ENCODE data around the gene CRISP2. TPM values are rescaled to one million over a fixed set of nuclear protein-coding genes. Genes with fewer than 3 reads are reported as not detected.

The CRISP2 gene
- total and polyA plus RNA-seq, 9 of the 15 experiments (the other 6 are each of a cell fraction or from before 2014, with no cell fraction given): not detected

GRCh38 chr6:49736017-49736508 lies 22.7 kb upstream of the CRISP2 start (continued):
- TF ChIP-seq NFRKB (IDR thresholded peaks at IDR 0.05; ENCODE audit: low read depth) (no peak), CREM (IDR thresholded peaks at IDR 0.05; ENCODE audit: low read depth) (peak; percentile 52; the same call in 1 of the 2 replicates), RNF2 (IDR thresholded peaks at IDR 0.05) (peak; percentile 75; the same call in 1 of the 2 replicates), MNT (conservative IDR thresholded peaks at IDR 0.05) (peak in 1 of 2 experiments; percentile 61; a peak in 2 of 4 replicates), ZBTB8A (IDR thresholded peaks at IDR 0.05; ENCODE audit: partially characterized antibody) (no peak), HMGN3 (IDR thresholded peaks at IDR 0.05; ENCODE audit: borderline replicate concordance, extremely low read depth, insufficient read length, low read depth, low read length) (peak; percentile 43), FOSL1 (tag; conservative IDR thresholded peaks at IDR 0.05) (peak; percentile 49), STAT5A (IDR thresholded peaks at IDR 0.05; ENCODE audit: borderline replicate concordance, low read length) (peak; percentile 85), MAZ (CRISPR knock-in tag; conservative IDR thresholded peaks at IDR 0.05 in 1 of 2, IDR thresholded peaks at IDR 0.05 in 1 of 2) (0 out of 4 replicates have a peak, but pooled peaks of 1 of the 2 experiments have one; percentile 61), E2F4 (CRISPR knock-in tag; IDR thresholded peaks at IDR 0.05; ENCODE audit: low read depth) (no peak), ATF4 (CRISPR knock-in tag; IDR thresholded peaks at IDR 0.05) (no peak), TCFL5 (CRISPR knock-in tag; conservative IDR thresholded peaks at IDR 0.05) (no peak), ZNF707 (CRISPR knock-in tag; conservative IDR thresholded peaks at IDR 0.05) (no peak), HMBOX1 (IDR thresholded peaks at IDR 0.05) (peak; percentile 42; the same call in 1 of the 2 replicates), MTA1 (IDR thresholded peaks at IDR 0.05; ENCODE audit: borderline replicate concordance) (peak; percentile 78), EGR1 (conservative IDR thresholded peaks at IDR 0.05) (peak; percentile 85), HNRNPUL1 (IDR thresholded peaks at IDR 0.05; ENCODE audit: low read length) (no peak), NCOA2 (IDR thresholded peaks at IDR 0.05; ENCODE audit: partially characterized antibody in 2 of 2) (peak; percentile 39 to 61), JUN (IDR thresholded peaks at IDR 0.05; ENCODE audit: borderline replicate concordance, low read depth, low read length) (peak; percentile 38; the same call in 1 of the 2 replicates), JUN (CRISPR knock-in tag; IDR thresholded peaks at IDR 0.05; ENCODE audit: borderline replicate concordance) (no peak)
